Tibial artery (tissue), 4 donors: ENCODE data around the gene FBXO46.

ENCODE experiments used
- DNase-seq, 2 donors: peaks; one replicate each; pipeline ENCODE4 v3.0.0-alpha.2; 2019
- H3K27ac ChIP-seq, 2 donors: fragments of 200-600 bp; sonication (generic) in 1 of 2; 1 replicate in 1 of 2; 2 replicates in 1 of 2; pipeline ENCODE4 v1.5.1; 2018 to 2019; ENCODE audit warnings: mild to moderate bottlenecking in 1 of 2
- H3K27me3 ChIP-seq, 2 donors: fragments of 200-600 bp; sonication (generic) in 1 of 2; one replicate each; pipeline versions ENCODE4 v1.5.1 to v1.6.0; 2016 to 2019
- H3K36me3 ChIP-seq, 3 donors: fragments of 200-600 bp; sonication (generic) in 2 of 3; one replicate each; pipeline ENCODE4 v1.5.1; 2016 to 2019; ENCODE audit warnings: mild to moderate bottlenecking in 2 of 3
- H3K4me1 ChIP-seq, 4 donors: fragments of 200-600 bp; sonication (generic) in 2 of 4; 1 replicate in 3 of 4; 2 replicates in 1 of 4; pipeline ENCODE4 v1.5.1; 2016 to 2019
- H3K4me3 ChIP-seq, 2 donors: fragments of 200-600 bp; sonication (generic) in 1 of 2; 1 replicate in 1 of 2; 2 replicates in 1 of 2; pipeline ENCODE4 v1.5.1; 2018 to 2019; ENCODE audit warnings: mild to moderate bottlenecking in 2 of 2
- H3K9me3 ChIP-seq, 3 donors: fragments of 200-600 bp; sonication (generic) in 1 of 3; one replicate each; pipeline ENCODE4 v1.5.1; 2016 to 2019
- CTCF ChIP-seq, 2 experiments: fragments of 200-600 bp in 1 of 2; fragments of 450-650 bp in 1 of 2; IDR thresholded peaks; one replicate each; pipeline ENCODE4 v1.5.1; 2017 to 2019; ENCODE audit warnings: antibody characterized with exemption in 2 of 2, mild to moderate bottlenecking in 1 of 2, moderate library complexity in 1 of 2
- intact Hi-C: fragments of 100-400 bp; cut with DNase I; formaldehyde crosslinking; loops from one replicate; pipeline ENCODE4 v1.15.0; 2023; ENCODE audit warnings: low total_unique reads

FBXO46 gene

GRCh38 chr19:45767881-45768654 is 37.4 kb upstream of the FBXO46 start:
- intact Hi-C loops = loop anchor here (10.0 kb wide), 1 partner anchor 53 kb away; no protein-coding TSS in a partner anchor
- Histone ChIP-seq H3K4me3 (peak overlapping the region; percentile 88 to 93), H3K27ac (peak overlapping the region; percentile 98 to 99), H3K9me3 (no peaks in the 10 kb centered on the region), H3K27me3 (no peaks in the 10 kb centered on the region), H3K4me1 (peaks cover 0 to 53% (median 45%) of the 10 kb centered on the region in 4 donors), H3K36me3 (peaks cover 7 to 33% (median 8%) of the 10 kb centered on the region in 3 donors)
- peak; percentile 73 to 88 for DNase-seq
- TF ChIP-seq CTCF (IDR thresholded peaks at IDR 0.05) = no peak

GRCh38 chr19:45767410-45767880 is 36.7 kb upstream of the FBXO46 start:
- peak; percentile 89 to 95 for DNase-seq
- Histone ChIP-seq H3K36me3 (peaks cover 2 to 27% (median 7%) of the 10 kb centered on the region in 3 donors), H3K9me3 (no peaks in the 10 kb centered on the region), H3K27ac (peak overlapping the region; percentile 98 to 99), H3K4me1 (peaks cover 0 to 53% (median 45%) of the 10 kb centered on the region in 4 donors), H3K4me3 (peak overlapping the region; percentile 88 to 93), H3K27me3 (no peaks in the 10 kb centered on the region)
- intact Hi-C loops = loop anchor here (10.0 kb wide), 1 partner anchor 53 kb away; no protein-coding TSS in a partner anchor
- TF ChIP-seq CTCF (IDR thresholded peaks at IDR 0.05) = no peak

- H3K36me3 ChIP-seq = peaks cover 0 to 22% (median 7%) of the 10 kb centered on the region in 3 donors
- no peaks in the 10 kb centered on the region for H3K27me3 ChIP-seq
- peaks cover 0 to 53% (median 45%) of the 10 kb centered on the region in 4 donors for H3K4me1 ChIP-seq
- no peaks in the 10 kb centered on the region for H3K9me3 ChIP-seq
- H3K4me3 ChIP-seq = peak overlapping the region; percentile 88 to 93
- DNase-seq = no peak
- H3K27ac ChIP-seq = peak overlapping the region; percentile 98 to 99
- intact Hi-C loops = loop anchor here (10.0 kb wide), 1 partner anchor 52 kb away; no protein-coding TSS in a partner anchor
- TF ChIP-seq CTCF (IDR thresholded peaks at IDR 0.05) = no peak
Measured at GRCh38 chr19:45766869-45767346, 36.2 kb upstream of the FBXO46 start.

- peak in 1 of 2 donors; percentile 77 for DNase-seq
- no peaks in the 10 kb centered on the region for H3K27me3 ChIP-seq
Measured at GRCh38 chr19:45766296-45766868, 35.7 kb upstream of the FBXO46 start.

More at GRCh38 chr19:45766296-45766868, 35.7 kb upstream of the FBXO46 start:
- no peaks in the 10 kb centered on the region for H3K9me3 ChIP-seq
- peaks cover 0 to 16% (median 2%) of the 10 kb centered on the region in 3 donors for H3K36me3 ChIP-seq
- peak overlapping the region; percentile 88 to 93 for H3K4me3 ChIP-seq
- peak overlapping the region; percentile 98 to 99 for H3K27ac ChIP-seq
- intact Hi-C loops = loop anchor here (10.0 kb wide), 1 partner anchor 52 kb away; no protein-coding TSS in a partner anchor
- peaks cover 0 to 49% (median 42%) of the 10 kb centered on the region in 4 donors for H3K4me1 ChIP-seq
- TF ChIP-seq CTCF (IDR thresholded peaks at IDR 0.05) = no peak
